NCI-H2196 (cell line): ENCODE results near the gene CLIC4.
"Not testable (repeated sequence)": the region's sequence is repeated elsewhere in the genome, so short reads cannot be mapped to it uniquely, and the experiment has no call there.

Experiments
- DNase-seq: peaks from one replicate; lab custom pipeline; 2025; ENCODE audit not compliant: unreplicated experiment; lab: John Stamatoyannopoulos, UW

The CLIC4 gene

DNA sequence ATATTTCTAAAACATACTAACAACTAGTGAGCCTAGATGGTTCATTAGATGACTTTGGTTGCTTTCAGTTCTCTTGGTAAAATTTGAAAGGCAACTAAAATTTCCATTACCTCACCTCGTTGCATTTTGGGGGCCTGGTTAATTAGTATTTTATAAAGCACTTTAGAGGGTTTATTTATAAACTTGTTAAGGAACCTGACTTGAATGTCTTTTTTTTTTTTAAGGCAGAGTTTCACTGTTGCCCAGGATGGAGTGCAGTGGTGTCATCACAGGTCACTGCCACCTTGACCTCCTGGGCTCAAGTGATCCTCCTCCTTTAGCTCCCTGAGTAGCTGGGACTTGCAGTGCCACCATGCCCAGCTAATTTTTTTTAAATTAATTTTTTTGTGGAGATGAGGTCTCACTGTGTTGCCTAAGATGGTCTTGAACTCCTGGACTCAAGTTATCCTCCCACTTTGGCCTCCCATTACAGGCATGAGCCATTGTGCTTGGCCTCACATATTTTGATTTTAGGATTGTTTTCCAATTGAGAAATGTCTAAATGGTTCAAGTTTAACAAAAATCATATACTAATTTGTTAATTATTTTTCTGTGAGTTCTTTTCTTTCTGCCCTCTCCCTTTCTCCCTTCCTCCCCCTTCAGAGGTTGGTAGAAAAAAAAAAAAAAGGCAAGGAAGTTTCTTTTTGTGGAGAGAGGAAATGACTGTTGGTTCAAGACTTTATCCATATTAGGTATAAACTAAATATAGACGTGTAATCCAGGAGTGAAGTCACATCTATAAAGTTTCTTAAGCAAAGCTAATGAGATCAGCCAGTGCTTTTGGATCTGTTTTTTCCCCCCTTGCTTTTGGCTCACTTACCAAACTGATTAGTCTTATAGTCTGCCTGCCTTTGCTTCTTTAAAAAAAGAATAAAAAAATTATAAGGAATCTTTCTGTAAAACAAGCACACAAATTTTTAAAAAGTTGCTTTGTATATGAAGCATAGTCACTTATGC is 24.7 kb downstream of the CLIC4 start:
- DNase-seq: peak; percentile 23

GRCh38 chr1:24770881-24771280 is 25.6 kb downstream of the CLIC4 start:
- no peak for DNase-seq

- no peak for DNase-seq
Measured at GRCh38 chr1:24771574-24771973, 26.3 kb downstream of the CLIC4 start.

DNA sequence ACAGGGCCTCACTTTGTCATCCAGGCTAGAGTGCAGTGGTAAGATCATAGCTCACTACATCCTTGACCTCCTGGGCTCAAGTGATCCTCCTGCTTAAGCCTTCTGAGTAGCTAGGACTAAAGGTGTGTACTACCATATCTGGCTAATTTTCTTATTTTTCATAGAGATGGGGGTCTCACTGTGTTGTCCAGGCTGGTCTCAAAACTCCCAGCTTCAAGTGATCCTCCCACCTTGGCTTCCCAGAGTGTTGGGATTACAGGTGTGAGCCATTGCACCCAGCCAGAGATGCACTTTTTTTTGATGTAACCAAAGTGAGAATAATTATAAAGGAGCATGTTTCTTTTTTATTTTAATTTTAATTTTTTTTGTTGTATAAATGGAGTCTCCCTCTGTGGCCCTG is 28.4 kb downstream of the CLIC4 start:
- no peak for DNase-seq

DNA sequence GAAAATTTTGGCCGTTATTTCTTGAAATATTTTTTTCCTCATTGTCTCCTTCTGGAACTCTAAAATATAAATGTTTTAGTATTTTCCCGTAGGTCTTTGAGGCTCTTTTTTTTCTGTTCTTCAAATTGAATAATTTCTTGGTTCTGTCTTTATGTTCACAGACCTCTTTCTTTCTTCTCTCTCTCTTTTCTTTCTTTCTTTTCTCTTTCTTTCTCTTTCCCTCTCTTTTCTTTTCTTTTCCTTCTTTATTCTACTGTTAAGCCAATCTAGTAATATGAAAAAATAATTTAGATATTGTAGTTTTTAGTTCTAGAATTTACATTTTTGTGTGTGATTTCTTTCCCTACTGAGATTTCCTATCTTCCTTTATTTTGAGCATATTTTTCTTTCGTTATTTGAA is 30.1 kb downstream of the CLIC4 start:
- no peak for DNase-seq

GRCh38 chr1:24775916-24776315 is 30.7 kb downstream of the CLIC4 start:
- no peak for DNase-seq

DNA sequence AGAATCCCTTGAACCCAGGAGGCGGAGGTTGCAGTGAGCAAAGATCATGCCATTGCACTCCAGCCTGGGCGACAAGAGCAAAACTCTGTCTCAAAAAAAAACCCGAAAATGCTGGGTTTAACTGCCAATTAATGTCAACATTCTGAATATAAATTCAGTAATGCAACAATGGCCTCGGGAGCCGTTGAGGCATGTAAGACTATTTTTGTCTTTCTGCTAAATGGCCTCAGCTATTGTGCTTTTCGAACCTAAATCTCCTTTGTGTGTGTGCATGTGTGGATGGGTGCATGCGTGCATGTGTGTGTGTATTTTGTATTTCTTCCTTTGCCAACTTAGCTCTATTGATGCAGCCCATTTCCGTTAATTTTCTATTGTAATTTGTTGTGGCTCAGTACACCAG is 31.6 kb downstream of the CLIC4 start:
- DNase-seq: no peak

- no peak for DNase-seq
Measured at GRCh38 chr1:24778141-24778540, 32.9 kb downstream of the CLIC4 start.

DNA sequence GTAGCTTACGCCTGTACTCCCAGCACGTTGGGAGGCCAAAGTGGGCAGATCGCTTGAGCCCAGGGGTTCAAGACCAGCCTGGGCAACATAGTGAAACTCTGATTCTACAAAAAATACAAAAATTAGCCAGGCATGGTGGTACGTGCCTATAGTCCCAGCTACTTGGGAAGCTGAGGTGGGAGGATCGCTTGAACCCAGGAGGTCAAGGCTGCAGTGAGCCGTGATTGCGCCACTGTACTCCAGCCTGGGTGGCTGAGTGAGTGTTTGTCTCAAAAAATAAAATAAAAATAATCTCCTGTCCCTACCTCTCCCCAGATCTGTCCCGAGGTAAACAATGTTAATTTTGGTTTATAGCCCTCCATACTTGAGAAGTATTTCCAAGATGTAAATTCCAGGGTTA is 34.0 kb downstream of the CLIC4 start:
- not testable (repeated sequence) for DNase-seq

DNA sequence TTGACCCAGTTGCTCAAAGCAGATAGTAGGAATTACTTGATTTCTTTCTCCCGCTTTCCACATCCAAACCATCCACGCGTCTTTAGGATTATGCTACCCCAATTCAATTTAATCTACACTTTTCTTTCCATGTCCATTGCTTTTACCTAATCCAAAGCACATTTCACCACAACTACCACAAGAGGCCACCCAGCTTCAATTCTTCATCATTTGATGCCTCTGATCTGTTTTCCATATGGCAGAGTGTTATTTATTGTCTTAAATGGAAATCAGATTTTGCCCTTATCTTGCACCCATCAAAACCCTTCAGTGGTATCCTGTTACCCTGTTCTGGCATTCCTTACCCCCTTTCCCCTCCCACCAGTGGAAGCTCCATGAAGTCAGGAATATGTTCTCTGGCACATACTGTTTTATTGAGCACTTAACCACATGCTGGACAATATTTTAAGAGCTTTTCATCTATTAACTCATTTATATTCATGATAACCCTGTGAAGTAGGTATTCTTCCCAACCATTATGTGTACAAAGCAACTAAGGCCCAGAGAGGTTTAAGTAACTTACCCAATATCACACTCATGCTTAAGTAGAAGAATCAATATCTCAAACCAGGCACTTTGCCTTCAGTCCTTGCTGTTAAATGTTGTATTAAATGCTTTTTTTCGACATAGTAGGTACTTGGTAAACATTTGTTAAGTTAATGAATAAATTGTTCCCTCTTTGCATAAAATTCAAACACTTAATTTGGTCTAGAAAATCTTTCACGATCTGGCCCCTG is 34.6 kb downstream of the CLIC4 start:
- no peak for DNase-seq

GRCh38 chr1:24780626-24781025 is 35.4 kb downstream of the CLIC4 start:
- DNase-seq: not testable (repeated sequence)

DNA sequence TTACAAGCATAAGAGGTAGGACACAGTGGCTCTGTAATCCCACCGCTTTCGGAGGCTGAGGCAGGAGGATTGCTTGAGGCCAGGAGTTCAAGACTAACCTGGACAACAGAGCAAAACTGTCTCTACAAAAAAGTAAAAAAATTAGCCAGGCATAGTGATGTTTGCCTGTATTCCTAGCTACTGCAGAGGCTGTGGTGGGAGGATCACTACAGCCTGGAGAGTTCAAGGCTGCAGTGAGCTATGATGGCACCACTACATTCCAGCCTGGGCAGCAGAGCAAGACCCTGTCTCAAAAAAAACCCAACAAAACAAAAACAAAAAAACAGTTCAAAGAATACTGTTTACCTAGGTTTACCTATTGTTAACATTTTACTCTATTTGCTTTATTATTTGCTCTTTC is 37.4 kb downstream of the CLIC4 start:
- DNase-seq: no peak

DNA sequence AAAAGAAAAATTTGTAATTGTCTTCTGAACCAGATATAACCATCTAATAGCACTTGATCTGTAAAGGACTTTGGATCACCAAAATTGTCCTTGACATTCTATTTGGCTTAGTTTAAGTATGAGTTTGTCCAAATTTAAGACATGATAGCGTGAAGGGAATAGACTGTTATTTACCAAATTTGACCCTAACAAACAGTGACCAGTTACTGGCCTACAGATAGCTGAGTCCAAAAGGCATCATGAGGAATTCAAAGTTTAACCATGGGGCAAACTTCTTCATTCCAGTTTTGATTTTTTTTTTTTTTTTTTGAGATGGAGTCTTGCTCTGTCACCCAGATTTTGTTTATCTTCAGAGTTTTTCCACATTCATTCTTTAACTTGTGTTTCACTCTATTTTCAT is 38.5 kb downstream of the CLIC4 start:
- no peak for DNase-seq

DNA sequence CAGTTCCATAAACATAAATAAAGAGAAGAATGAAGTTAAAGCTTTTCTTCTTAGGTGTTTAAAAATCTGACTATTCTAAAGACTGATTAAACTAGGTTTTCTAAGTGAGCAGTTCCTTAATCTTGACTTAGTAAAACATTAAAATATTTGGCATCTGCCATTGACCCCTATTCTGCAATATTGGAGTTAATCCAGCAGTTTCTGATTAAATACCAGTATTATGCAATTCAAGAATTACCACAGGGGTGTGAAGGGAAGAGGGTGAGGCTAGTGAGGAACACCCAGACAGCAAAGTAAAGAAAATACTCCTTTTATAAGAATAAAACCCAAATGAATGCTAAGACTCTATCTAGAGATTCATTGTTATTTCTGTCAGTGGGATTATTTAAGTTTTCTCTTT is 40.9 kb downstream of the CLIC4 start:
- DNase-seq: no peak

GRCh38 chr1:24790490-24790889 is 45.2 kb downstream of the CLIC4 start:
- no peak for DNase-seq

GRCh38 chr1:24793447-24794129 is 48.3 kb downstream of the CLIC4 start:
- DNase-seq: no peak

DNA sequence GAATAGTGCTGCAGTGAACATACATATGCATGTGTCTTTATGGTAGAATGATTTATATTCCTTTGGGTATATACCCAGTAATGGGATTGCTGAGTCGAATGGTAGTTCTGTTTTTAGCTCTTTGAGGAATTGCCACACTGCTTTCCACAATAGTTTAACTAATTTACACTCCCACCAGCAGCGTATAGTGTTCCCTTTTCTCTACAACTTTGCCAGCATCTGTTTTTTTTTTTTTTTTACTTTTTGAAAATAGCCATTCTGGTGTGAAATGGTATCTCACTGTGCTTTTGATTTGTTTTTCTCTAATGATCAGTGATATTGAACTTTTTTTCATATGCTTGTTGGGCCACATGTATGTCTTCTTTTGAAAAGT is 48.9 kb downstream of the CLIC4 start:
- not testable (repeated sequence) for DNase-seq

DNA sequence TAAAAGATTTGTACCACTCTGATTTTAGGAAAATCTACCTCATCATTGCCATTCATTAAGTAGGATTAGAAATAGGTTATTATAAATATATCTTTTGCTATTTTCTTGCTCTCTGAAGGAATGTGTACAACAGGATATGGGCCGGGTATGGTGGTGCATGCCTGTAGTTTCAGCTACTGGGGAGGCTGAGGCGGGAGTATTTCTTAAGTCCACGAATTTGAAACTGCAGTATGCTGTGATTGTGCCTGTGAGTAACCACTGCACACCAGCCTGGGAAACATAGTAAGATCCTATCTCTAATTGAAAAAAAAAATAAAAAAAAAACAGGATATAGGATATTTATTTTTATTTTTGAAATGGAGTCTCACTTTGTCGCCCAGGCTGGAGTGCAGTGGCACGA is 50.0 kb downstream of the CLIC4 start:
- DNase-seq: no peak

GRCh38 chr1:24796524-24796923 is 51.3 kb downstream of the CLIC4 start:
- no peak for DNase-seq

- DNase-seq: not testable (repeated sequence)
Measured at GRCh38 chr1:24799242-24799641, 54.0 kb downstream of the CLIC4 start.

DNA sequence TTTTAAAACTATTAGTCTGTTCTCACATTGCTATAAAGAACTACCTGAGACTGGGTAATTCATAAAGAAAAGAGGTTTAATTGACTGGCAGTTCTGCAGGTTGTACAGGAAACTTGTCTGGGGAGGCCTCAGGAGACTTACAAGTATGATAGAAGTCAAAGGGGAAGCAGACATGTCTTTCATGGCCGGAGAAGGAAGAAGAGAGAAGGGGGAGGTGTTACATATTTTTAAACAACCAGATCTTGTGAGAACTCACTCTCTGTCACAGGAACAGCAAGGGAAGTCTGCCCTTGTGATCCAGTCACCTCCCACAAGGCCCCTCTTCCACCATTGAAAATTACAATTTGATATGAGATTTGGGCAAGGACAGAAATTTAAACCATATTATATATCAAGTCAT is 55.9 kb downstream of the CLIC4 start:
- no peak for DNase-seq

GRCh38 chr1:24803220-24803619 is 58.0 kb downstream of the CLIC4 start:
- no peak for DNase-seq
